Measurements from ENCODE around the gene EVI5L.

The EVI5L gene

DNA sequence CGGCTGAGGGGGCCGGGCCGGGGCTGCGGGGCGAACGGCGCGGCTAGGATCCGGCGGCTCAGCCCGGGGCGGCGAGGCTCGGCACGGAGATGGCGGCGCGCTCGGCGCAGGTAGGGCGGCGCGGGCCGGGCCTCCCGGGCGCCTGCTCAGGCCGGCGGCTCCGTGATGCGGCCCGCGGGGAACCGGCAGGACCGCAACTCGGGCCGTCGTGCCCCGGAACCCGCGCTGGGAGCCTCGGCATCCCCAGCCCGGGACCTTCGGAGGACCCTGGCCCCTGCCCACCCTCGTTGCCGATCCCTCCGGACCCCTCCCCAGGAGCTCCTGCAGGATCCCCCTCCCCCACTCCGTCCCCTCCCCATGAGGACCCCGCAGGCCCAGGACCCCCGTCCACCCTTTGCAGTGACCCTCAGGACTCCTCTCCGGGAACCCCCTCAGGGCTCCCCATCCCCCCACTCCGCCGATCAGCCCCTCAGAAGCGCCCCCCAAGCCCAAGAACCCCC is 304 bp downstream of the EVI5L start:
- no peak for TF ChIP-seq MYC (IDR thresholded peaks at IDR 0.05; ENCODE audit: low read depth, low read length)
- TF ChIP-seq, protein P1, sequence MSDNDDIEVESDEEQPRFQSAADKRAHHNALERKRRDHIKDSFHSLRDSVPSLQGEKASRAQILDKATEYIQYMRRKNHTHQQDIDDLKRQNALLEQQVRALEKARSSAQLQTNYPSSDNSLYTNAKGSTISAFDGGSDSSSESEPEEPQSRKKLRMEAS (IDR thresholded peaks at IDR 0.05; ENCODE audit: low read depth, low read length) = no peak
- TF ChIP-seq, protein P2, sequence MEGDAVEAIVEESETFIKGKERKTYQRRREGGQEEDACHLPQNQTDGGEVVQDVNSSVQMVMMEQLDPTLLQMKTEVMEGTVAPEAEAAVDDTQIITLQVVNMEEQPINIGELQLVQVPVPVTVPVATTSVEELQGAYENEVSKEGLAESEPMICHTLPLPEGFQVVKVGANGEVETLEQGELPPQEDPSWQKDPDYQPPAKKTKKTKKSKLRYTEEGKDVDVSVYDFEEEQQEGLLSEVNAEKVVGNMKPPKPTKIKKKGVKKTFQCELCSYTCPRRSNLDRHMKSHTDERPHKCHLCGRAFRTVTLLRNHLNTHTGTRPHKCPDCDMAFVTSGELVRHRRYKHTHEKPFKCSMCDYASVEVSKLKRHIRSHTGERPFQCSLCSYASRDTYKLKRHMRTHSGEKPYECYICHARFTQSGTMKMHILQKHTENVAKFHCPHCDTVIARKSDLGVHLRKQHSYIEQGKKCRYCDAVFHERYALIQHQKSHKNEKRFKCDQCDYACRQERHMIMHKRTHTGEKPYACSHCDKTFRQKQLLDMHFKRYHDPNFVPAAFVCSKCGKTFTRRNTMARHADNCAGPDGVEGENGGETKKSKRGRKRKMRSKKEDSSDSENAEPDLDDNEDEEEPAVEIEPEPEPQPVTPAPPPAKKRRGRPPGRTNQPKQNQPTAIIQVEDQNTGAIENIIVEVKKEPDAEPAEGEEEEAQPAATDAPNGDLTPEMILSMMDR (IDR thresholded peaks at IDR 0.05; ENCODE audit: low read depth, low read length) = no peak
- no peak for TF ChIP-seq POLR2A (IDR thresholded peaks at IDR 0.05; ENCODE audit: extremely low read depth, insufficient read length)
- H3K4me3 ChIP-seq (ENCODE audit: low read depth, low read length) = peak overlapping the region; percentile 51
- DNase-seq (ENCODE audit: low read depth) = no peak

DNA sequence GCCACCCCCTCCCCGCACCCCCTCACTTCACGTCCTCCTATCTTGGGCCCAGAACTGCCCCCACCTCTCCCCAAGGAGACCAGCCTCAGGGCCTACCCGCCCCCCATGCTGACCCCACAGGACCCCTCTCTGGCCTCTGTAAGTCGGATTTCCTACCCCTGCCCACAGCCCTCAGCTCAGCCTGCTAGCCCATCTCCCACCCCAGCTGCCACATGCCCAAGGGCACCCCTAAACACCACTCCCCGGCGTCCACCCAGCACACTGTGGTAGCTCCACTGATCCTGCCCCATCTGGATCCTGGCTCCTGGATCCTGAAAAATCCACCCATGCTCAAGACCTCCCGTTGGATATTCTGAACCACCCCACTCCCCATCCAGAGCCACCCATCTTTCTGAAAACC is 805 bp downstream of the EVI5L start:
- peak overlapping the region; percentile 51 for H3K4me3 ChIP-seq (ENCODE audit: low read depth, low read length)
- no peak for DNase-seq (ENCODE audit: low read depth)
- TF ChIP-seq, protein P1 (IDR thresholded peaks at IDR 0.05; ENCODE audit: low read depth, low read length) = no peak
- TF ChIP-seq, protein P2 (IDR thresholded peaks at IDR 0.05; ENCODE audit: low read depth, low read length) = no peak
- TF ChIP-seq POLR2A (IDR thresholded peaks at IDR 0.05; ENCODE audit: extremely low read depth, insufficient read length) (no peak), MYC (IDR thresholded peaks at IDR 0.05; ENCODE audit: low read depth, low read length) (no peak)

DNA sequence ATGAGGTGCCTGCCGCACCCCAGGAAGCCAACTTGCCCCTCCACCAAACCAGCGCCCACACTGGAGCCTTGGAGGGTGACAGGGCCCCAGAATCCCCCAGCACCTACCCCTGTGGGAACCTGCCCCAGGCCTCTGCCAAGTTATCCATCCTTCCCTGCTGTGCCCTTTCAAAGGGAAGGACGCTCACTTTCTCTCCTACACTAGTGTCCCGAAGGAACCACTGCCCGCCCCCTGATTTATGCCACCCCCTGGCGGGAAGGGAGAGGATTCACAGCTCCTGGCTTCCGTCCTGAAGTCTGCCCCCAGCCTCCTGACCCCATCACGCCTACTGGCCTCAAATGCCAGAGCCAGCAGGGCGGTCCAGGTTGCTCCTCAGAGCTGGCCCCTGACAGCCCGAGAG is 1.4 kb downstream of the EVI5L start:
- TF ChIP-seq, protein P2 (IDR thresholded peaks at IDR 0.05; ENCODE audit: low read depth, low read length) = peak; percentile 11
- TF ChIP-seq MYC (IDR thresholded peaks at IDR 0.05; ENCODE audit: low read depth, low read length) (no peak), POLR2A (IDR thresholded peaks at IDR 0.05; ENCODE audit: extremely low read depth, insufficient read length) (no peak)
- TF ChIP-seq, protein P1 (IDR thresholded peaks at IDR 0.05; ENCODE audit: low read depth, low read length) = no peak
- peak; percentile 46 for DNase-seq (ENCODE audit: low read depth)
- no peak overlapping the region for H3K4me3 ChIP-seq (ENCODE audit: low read depth, low read length)

DNA sequence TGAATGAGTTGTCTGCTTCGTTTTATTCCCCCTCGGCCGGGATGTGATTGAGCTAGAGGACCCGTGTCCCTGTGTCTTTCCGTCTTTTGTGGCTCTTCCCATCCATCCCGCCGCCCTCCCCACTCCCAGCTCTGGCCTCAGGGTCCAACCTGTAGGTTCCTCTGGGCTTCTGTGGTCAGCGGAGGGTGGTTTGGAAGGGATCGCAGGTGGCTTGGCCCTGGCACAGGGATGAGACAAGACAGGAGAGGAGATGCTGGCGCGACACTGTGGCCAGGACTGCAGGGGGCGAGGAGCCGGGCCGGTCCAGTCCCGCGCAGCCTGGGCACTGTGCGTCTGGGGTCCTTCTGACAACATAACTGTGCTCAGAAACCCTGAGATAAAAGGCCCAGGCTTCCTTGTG is 2.0 kb downstream of the EVI5L start:
- no peak for DNase-seq (ENCODE audit: low read depth)
- TF ChIP-seq POLR2A (IDR thresholded peaks at IDR 0.05; ENCODE audit: extremely low read depth, insufficient read length) (no peak), MYC (IDR thresholded peaks at IDR 0.05; ENCODE audit: low read depth, low read length) (no peak)
- TF ChIP-seq, protein P1 (IDR thresholded peaks at IDR 0.05; ENCODE audit: low read depth, low read length) = no peak
- TF ChIP-seq, protein P2 (IDR thresholded peaks at IDR 0.05; ENCODE audit: low read depth, low read length) = no peak
- no peak overlapping the region for H3K4me3 ChIP-seq (ENCODE audit: low read depth, low read length)

DNA sequence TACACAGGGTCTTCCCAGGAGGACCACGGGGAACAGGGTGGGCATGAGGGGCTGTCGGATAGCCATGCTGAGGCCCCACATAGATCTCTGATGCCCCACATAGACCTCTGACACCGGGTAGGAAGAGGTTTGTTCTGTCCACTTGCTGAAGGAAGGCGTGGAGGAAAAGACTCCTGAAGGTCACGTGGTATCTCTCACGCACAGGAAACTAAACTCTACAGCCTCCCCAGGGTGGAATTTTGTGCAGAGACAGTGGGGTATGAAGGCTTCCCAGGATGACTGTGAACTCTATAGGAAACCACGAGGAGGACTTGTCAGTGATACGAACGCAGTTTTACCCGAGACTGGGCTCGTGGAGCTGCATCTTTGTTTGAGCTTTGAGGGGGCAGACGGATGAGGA is 2.8 kb downstream of the EVI5L start:
- TF ChIP-seq, protein P1 (IDR thresholded peaks at IDR 0.05; ENCODE audit: low read depth, low read length) = no peak
- no peak for TF ChIP-seq POLR2A (IDR thresholded peaks at IDR 0.05; ENCODE audit: extremely low read depth, insufficient read length)
- no peak for TF ChIP-seq MYC (IDR thresholded peaks at IDR 0.05; ENCODE audit: low read depth, low read length)
- TF ChIP-seq, protein P2 (IDR thresholded peaks at IDR 0.05; ENCODE audit: low read depth, low read length) = no peak
- DNase-seq (ENCODE audit: low read depth) = no peak
- no peak overlapping the region for H3K4me3 ChIP-seq (ENCODE audit: low read depth, low read length)
